ENCODE data around the gene DNM1. TPM values are rescaled to one million over a fixed set of nuclear protein-coding genes. Genes with fewer than 3 reads are reported as not detected.

DNM1 gene
- total and polyA plus RNA-seq, 2 experiments from 2014 or later: 36.0 to 42.0 TPM

- TF ChIP-seq CTCF (conservative IDR thresholded peaks at IDR 0.05; ENCODE audit: low read depth in 2 of 2) (no peak), REST (IDR thresholded peaks at IDR 0.05; ENCODE audit: unreplicated experiment) (no peak)
These were observed 40.1 kb upstream of the DNM1 start (continued) for GRCh38 chr9:128163027-128163515.

- 0 out of 2 replicates have a peak, but pooled peaks cover 3% of the 10 kb centered on the region for H3K36me3 ChIP-seq (ENCODE audit: insufficient read depth)
- peaks cover 4% of the 10 kb centered on the region; the same call in 1 of the 2 replicates for H3K4me1 ChIP-seq (ENCODE audit: insufficient read depth)
- H3K4me3 ChIP-seq: no peak overlapping the region
- H3K4me2 ChIP-seq: no peak overlapping the region
- Mint-ChIP-seq H3K36me3 (ENCODE audit: low read depth) (peaks cover 34% of the 10 kb centered on the region), H3K4me3 (no peak overlapping the region), H3K9me3 (no peaks in the 10 kb centered on the region), H3K27me3 (ENCODE audit: insufficient read depth, low read depth, poor library complexity) (peaks cover 5% of the 10 kb centered on the region), H3K4me1 (peaks cover 4% of the 10 kb centered on the region), H3K27ac (no peak overlapping the region)
- DNase-seq (ENCODE audit: low spot score): no peak
- ATAC-seq: no peak
- H3K9me2 ChIP-seq (ENCODE audit: insufficient read depth): no peaks in the 10 kb centered on the region
- H3K79me2 ChIP-seq (replicated peaks; ENCODE audit: insufficient read depth): no peaks in the 10 kb centered on the region
- peaks cover 4% of the 10 kb centered on the region; the same call in 1 of the 2 replicates for H3F3A ChIP-seq (replicated peaks; ENCODE audit: low read depth)
- no peak overlapping the region for H2AFZ ChIP-seq
- H4K20me1 ChIP-seq (replicated peaks; ENCODE audit: insufficient read depth): 0 out of 2 replicates have a peak, but pooled peaks cover 5% of the 10 kb centered on the region
- H3K27me3 ChIP-seq (ENCODE audit: insufficient read depth): no peaks in the 10 kb centered on the region
- H3K27ac ChIP-seq (ENCODE audit: low read depth): no peak overlapping the region
- TF ChIP-seq ETS1 (IDR thresholded peaks at IDR 0.05): no peak
- TF ChIP-seq CTCF (conservative IDR thresholded peaks at IDR 0.05; ENCODE audit: low read depth in 2 of 2): no peak
- no peak for TF ChIP-seq REST (IDR thresholded peaks at IDR 0.05; ENCODE audit: unreplicated experiment)
- TF ChIP-seq ZNF331 (CRISPR knock-in tag; IDR thresholded peaks at IDR 0.05; ENCODE audit: low read depth): no peak
- TF ChIP-seq CREB1 (CRISPR knock-in tag; IDR thresholded peaks at IDR 0.05; ENCODE audit: low read depth): no peak
These were observed 39.5 kb upstream of the DNM1 start for GRCh38 chr9:128163523-128164306.

All from GM23338 (cell line).